Gastrocnemius medialis (tissue), 4 donors: ENCODE data around the gene PSMC3.
A peak's percentile ranks its signal among the peaks of the same experiment; 100 is the strongest.

ENCODE experiments used
- CTCF ChIP-seq, 5 experiments: fragments of 450-650 bp in 3 of 5; fragments of 200-600 bp in 2 of 5; sonication (generic) in 2 of 5; IDR thresholded peaks in 4 of 5; conservative IDR thresholded peaks in 1 of 5; 1 replicate in 4 of 5; 2 replicates in 1 of 5; pipeline ENCODE4 v1.5.1; 2016 to 2019; ENCODE audit warnings: antibody characterized with exemption in 5 of 5, mild to moderate bottlenecking in 3 of 5, moderate library complexity in 3 of 5
- POLR2A ChIP-seq, 2 donors: fragments of 450-650 bp; IDR thresholded peaks; one replicate each; pipeline ENCODE4 v1.6.1; 2017; ENCODE audit warnings: antibody characterized with exemption in 2 of 2, mild to moderate bottlenecking in 2 of 2, moderate library complexity in 2 of 2

GRCh38 chr11:47426062-47426956 lies at the start of gene PSMC3:
- TF ChIP-seq CTCF (IDR thresholded peaks at IDR 0.05 in 4 of 5, conservative IDR thresholded peaks at IDR 0.05 in 1 of 5) (no peak), POLR2A (IDR thresholded peaks at IDR 0.05) (peak; percentile 89 to 90)
